HG02870 (cell line): ENCODE results near the gene DYNC1LI2.
"Not testable (repeated sequence)": the region's sequence is repeated elsewhere in the genome, so short reads cannot be mapped to it uniquely, and the experiment has no call there.

Experiments
- ATAC-seq: cut with Tn5 transposase; IDR thresholded peaks from one replicate; pipeline ENCODE4 v1.9.1; 2021; ENCODE audit warnings: mild to moderate bottlenecking, moderate library complexity; ENCODE audit not compliant: unreplicated experiment

The DYNC1LI2 gene

DNA sequence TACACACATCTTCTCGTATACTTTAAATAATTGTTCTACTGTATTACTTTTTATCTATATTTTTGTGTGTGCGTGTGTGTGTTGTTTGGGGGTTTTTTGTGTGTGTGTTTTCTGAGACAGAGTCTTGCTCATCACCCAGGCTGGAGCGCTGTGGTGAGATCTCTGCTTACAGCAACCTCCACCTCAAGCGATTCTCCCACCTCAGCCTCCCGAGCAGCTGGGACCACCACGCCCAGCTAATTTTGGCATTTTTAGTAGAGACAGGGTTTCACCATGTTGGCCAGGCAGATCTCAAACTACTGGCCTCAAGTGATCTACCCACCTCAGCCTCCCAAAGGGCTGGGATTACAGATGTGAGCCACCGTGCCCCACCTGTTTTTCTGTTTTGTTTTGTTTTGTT, 53.4 kb downstream of the DYNC1LI2 start:
- ATAC-seq, result no peak

DNA sequence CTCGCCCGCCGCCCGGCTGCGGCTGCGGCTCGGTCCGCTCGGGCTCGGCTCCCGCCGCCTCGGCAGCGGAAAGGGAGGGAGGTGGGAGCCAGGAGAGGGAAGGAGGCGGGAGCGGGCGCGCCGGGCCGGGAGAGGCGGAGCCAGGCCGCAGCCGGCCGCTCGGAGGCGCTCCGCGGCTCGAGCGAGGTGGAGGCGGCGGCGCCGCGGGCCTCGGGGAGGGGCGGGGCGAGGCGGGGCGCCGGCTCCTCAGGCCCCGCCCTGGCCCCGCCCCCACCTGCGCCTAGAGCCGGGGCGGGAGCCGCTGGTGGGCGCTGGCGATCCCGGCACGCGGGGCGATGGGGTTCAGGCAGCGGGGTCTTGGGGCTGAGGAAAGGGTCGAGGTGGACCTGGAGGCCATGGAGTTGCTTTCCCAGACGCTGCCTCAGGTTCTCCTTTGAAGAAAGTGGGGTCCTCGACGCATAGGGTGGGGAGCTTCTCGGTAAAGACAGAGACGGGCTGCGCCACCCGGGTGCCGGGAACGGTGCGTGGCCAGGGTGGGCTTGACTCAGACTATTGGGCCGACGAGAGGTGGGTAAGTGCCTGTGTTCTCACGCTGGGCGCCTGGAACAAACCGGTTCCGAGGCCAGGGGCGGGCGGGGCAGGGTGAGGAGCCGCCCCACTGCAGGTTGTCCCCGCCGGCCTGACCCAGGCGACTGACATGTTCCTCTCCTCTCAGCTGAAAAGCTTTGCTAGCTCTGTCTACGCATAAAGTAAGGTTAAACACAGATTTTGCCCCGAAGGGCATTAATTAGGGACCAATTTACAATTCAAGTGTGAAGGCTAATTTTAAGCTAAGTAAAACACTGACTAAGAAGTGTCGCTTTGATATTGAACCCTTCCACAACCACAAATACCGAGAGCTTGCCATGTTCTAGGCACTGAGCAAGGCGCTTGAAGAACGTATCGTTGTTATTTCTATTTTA, 54.5 kb downstream of the DYNC1LI2 start, which contains the start of gene CMTM4:
TSS of gene CMTM4 (minus strand) at position 75 of the 962 bp plus-strand sequence. CDS start 218 bp downstream, outside the sequence.
- ATAC-seq, result peak; percentile 84

DNA sequence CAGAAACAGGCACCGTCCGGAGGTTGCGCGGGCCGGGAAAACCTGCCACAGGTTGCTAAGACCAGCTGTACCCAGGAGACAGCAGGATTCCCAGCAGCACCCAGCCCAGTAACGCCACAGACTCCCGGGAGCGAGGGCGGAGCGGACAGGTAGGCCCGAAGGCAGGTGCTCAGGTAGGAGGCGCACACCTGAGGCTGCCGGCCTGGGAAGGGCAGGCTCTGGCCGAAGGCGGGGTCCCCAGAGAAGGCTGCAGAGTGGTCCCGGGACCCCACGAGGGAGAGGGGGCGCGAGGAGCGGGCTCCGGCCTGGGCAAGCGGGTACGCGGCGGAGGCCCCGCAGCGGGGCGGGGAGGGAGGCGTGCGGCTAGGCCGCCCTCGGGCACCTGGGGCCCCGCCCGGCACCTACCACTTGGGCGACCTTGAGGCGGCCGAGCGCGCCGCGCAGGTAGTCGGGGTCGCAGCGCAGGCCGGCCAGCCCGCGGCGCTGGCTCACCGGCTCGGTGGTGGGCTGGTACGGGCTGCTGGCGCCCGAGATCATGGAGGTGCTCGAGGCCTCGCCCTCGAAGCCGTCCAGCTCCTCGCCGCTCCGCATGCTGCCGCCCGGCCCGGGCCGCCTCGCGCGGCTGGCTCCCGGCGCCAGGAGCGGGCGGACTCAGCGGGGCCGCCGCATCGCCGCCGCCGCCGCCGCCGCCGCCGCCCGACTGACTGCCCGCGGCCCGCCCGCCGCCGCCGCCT, 55.3 kb downstream of the DYNC1LI2 start:
- no peak for ATAC-seq

DNA sequence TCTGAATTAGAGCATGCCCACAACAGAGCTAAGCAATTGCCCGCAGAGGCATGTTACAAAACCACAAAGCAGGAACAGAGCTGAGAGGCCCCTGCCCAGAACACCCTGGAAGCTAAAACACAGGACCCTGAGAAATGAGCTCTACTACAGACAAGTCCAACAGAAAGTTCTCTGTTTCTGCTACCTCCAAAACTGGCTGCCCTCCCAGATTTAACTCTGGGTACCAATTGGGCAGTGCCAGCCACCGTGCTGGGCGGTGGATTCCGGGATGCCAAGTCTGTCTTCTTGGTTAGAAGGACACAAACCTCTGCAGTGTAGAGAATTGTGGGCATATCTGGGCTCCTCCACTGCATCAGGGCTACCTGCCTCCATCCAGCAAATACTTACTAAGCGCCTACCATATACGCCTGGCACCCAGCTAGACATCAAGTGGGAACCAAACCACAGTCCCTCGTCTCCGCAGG, 55.9 kb downstream of the DYNC1LI2 start:
- no peak for ATAC-seq

DNA sequence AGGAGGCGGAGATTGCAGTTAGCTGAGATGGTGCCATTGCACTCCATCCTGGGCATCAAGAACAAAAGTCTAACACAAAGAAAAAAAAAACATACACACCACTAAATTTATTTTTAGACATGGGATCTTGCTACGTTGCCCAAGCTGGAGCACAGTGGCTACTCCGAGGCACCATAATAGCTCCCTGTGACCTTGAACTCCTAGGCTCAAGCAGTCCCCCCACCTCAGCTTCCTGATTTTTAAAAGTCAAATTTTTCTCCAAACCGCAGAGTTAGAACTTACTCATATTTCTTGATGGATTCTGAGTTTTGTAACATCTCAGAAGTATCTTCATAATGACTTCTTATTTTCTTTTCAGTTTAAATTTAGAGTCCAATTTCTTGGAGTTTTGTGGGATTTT, 58.3 kb downstream of the DYNC1LI2 start:
- no peak for ATAC-seq

DNA sequence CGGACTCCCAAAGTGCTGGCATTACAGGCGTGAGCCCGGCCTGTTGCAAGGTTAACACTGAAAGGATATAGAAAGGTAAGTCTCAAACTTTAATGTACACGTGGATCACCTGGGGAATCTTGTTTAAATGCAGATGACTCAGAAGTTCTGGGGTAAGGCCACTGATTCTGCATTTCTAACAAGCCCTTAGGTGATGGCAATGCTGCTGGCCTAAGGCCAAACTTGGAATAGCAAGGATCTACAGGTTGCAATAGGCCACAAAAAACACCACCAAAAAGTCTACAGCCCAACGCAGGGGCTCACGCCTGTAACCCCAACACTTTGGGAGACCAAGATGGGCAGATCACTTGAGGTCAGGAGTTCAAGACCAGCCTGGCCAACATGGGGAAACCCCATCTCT, 59.1 kb downstream of the DYNC1LI2 start:
- no peak for ATAC-seq

DNA sequence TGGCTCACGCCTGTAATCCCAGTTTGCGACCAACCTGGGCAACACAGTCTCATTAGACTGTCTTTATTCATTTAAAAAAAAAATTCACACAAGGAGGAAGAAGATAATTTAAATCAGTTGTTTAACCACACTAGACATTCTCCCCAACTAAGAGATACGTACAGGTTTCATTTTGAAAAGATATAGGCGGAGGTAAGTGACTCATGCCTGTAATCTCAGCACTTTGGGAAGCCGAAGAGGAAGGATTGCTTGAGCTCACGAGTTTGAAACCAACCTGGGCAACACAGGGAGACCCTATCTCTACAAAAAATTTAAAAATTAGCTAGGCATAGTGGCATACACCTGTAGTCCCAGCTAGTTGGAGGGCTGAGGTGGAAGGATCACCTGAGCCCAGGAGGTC, 60.2 kb downstream of the DYNC1LI2 start:
- ATAC-seq, result no peak

DNA sequence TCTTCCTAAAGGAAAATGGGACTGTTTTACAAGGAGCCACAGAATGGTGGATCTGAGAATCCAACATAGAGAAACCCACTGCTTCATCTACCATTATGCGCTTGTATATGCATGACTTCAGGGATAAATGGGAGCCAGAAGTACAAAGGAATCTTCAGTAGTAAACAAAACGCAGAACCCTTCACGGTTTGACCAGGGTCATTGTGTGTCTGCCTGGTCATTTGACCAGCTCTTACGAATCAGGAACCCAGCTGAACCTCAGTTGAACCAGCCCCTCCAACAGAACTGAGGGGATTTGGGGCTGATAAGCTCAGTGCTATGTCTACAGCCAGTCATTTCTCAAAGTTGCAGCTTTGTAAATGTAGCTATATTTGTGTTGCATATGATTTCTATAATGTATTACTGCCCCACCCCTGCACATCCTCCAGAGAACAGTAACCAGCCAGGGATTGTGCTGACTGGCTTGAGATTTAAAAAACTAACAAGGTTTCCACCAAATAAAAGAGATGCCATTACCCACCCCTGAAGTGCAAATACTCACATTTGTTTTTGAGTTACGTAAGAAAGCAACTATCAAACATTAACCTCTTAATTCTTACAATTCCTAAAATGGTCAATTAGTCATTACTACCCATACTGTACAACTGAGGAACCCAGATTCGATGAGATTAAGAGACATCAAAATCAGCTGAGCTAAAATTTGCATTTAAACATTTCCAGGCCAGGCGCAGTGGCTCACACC, 61.1 kb downstream of the DYNC1LI2 start:
- ATAC-seq, result no peak

DNA sequence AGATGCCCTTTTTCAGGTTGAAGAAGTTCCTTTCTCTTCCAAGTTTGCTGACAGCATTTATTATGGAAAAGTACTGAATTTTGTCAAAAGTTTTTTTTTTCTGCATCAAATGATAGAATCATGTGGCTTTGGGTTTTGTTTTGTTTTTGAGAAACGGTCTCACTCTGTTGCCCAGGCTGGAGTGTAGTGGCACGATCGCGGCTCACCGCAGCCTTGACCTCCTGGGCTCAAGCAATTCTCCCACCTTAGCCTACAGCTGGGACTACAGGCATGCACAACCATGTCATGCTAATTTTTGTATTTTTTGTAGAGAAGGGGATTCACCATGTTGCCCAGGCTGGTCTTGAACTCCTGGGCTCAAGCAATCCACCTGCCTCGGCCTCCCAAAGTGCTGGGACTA, 62.1 kb downstream of the DYNC1LI2 start:
- no peak for ATAC-seq

DNA sequence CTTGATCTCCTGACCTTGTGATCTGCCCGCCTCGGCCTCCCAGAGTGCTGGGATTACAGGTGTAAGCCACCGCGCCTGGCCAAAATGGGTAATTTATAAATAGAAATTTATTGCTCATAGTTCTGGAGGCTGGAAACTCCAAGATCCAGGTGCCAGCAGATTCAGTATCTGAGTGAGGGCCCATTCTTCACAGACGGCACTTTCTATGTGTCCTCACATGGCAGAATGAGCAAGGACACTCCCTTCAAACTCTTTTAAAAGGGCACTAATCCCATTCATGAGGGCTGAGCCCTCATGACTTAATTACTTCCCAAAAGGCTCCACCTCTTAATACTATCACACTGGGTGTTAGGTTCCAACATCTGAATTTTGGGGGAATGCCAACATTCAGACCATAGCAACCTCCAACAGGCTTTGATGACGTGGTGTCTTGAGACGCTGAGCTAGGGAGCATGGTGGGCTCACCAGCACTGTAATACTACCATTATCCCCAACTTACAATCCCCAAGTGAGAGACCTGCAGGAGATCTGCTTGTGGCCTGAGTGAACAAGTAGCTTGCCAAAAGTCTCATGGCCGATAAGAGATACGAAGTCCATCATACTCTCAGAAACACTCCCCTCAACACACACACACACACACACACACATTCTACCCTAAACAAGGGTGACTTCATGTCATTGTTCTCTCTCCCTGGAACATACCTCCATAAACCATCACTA, 63.3 kb downstream of the DYNC1LI2 start:
- ATAC-seq, result no peak

DNA sequence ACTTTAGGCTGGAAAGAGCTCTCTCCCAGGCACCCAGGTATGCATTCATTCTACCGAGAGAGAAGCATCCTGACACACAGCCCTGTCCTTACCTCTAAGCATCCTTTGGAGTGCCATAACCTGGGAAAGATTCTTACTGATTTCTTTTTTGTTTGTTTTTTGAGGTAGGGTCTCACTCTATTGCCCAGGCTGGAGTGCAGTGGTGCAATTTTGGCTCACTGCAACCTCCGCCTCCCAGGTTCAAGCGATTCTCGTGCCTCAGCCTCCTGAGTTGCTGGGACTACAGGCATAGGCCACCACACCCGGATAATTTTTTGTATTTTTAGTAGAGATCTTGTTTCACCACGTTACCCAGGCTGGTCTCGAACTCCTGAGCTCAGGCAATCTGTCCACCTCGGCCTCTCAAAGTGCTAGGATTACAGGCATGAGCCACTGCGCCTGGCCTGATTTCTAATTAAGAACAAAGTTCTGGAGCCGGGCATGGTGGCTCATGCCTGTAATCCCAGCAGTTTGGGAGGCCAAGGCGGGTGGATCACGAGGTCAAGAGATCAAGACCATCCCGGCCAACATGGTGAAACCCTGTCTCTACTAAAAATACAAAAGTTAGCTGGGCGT, 65.8 kb downstream of the DYNC1LI2 start:
- ATAC-seq, result not testable (repeated sequence)

DNA sequence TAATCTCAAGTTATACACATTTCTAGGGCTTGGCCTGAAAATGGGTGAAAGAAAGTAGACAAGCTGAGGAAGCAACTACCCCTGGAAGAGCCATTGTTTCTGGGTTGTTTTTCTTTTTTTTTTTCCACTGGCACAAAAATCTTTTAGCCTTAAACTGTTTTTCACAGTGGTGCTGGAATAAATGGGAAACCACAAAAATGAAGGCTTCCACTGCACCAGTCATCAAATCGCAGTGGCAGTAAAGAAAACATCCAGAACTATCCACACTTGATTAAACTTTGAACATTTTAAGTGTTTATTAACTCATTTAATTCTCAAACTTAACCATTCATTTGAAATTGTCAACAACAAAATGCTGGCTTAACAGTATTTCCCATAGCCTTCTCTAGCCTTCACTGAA, 69.1 kb downstream of the DYNC1LI2 start:
- ATAC-seq, result no peak

DNA sequence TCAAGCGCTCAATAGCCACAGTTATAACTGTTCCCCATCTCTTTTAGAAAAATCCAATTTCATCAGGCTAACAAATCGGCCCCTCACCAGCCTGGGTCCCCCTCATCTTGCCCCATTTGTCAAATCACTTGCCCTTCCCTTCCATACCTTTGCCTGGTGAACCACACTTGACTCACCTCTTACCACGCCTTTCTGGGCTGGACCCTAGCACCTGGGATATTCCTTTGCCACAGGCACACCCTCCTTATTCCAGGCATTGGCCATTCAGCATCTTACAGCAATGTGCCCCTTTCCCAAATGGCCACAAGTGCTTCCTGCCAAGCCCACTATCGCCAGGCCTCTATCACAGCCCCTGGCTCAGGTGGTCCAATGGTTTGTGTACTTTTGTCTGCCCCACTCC, 69.7 kb downstream of the DYNC1LI2 start:
- no peak for ATAC-seq

DNA sequence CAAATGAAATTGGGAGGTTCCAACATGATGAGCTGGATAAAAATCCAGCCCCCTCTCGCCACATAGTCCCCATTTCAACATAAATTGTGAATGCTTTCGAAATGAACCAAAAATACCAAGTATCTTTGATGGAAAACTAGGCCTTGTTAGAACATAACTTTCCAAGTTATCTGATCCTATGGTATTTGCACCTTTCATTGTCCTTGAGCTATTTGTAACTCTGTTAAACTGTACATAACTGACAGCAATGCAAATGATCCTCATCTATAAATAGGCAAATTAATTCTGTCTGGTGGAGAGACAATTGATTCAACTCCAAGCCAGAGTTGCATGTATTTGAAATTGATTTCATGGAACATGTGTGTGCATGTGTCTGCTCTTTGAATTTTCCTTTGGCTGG, 73.1 kb downstream of the DYNC1LI2 start:
- no peak for ATAC-seq

DNA sequence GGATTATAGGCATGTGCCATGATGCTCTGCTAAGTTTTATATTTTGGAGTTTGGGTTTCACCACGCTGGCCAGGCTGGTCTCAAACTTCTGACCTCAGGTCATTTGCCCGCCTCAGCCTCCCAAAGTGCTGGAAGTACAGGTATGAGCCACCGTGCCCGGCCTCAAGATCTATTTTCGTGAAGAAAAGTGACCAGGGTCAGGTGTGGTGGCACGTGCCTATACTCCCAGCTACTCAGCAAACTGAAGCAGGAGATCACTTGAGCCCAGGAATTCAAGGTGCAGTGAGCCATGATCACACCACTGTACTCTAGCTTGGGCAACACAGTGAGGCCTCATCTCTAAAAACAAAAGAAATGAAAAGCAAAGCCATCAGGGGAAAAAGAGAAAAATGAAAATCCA, 73.6 kb downstream of the DYNC1LI2 start:
- no peak for ATAC-seq

DNA sequence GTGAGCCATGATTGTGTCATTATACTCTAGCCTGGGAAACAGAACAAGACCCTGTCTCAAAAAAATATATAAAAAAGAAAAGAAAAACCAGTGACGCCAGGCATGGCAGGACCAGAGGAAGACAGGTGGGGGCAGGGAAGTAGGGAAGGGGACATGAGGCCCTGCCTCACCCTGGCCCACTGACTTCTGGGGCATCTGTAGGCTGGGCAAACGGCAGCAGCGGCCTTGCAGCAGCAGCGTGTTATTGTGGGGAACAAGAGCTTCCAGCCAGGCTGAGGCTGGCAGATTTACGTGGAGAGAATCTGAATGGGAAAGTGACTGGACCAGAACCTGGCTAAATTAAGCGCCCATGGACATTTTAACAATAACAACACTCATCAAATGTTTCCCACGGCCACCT, 74.2 kb downstream of the DYNC1LI2 start:
- no peak for ATAC-seq

DNA sequence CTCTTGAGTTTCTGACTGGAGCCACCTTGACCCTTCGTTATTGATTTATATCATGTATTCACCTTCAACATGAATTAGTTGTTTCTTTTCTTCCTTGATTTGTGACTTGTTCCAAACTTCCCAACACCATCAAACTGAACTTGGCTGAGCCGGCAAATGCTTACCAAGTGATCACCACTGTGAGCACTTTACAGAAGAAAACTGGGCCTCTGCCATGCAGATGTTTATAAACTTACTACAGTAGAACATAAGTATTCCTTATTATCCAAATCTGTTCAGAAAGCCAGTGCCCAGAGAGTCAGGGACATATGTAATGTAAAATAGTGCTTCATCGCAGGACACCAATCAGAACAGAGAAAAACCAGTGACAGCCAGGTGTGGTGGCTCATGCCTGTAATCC, 74.8 kb downstream of the DYNC1LI2 start:
- ATAC-seq, result no peak

DNA sequence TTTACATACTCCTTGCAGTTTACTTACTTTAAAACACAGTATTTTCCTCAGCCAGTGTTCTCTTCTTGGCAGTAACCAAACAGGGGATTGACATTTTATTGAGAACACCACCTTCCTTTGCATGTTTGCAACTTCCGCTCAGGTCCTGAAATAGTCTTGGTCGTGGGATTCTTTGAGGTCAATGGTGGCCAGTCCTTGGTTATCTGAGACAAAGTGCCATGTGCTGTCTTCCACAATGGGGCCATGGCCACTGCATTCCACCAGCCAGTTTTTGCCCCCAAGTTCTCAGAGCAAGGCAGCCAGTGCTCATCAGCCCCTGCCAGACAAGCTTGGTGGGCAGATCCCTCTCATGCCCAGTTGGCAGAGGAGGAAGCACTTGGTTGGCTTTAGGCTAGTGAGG, 77.7 kb downstream of the DYNC1LI2 start:
- ATAC-seq, result no peak
